HG03280 (cell line): ENCODE data around the gene PLCL2.

Source experiments
- ATAC-seq: cut with Tn5 transposase; IDR thresholded peaks from one replicate; pipeline ENCODE4 v1.9.1; 2021; ENCODE audit warnings: mild to moderate bottlenecking, moderate library complexity; ENCODE audit not compliant: unreplicated experiment

The PLCL2 gene

GRCh38 chr3:17038141-17038540 is 153.4 kb downstream of the PLCL2 start:
- ATAC-seq: no peak

DNA sequence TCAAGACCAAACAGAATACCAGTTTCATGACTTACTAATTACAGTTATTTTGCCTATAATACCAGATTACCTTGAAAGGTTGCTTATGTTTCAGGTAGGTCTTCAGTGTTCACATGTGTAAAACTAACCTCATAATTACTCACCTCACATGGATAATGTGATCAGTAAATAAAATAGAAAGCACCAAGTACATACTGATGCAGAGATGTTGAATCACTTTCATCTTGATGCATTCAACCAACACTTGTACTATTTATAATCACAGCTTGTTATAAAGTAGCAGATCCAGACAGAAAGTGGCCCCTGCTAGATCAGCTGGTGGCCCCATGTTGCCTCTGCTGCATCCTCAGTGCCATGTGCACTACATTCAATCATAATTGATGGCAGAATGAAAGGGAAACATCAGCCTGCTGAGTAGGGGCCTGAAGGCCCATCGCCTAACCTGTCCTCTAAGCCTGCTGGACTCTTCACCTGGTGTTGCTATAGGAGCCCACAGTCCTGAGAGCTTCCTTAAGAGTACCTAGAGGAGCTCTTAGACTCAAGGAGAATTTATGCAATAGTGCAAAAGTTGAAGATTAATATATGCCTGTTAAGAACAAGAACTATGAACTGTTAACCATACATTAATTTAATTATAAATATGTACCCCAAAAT is 154.3 kb downstream of the PLCL2 start:
- ATAC-seq: no peak

- no peak for ATAC-seq
These were observed 154.8 kb downstream of the PLCL2 start for GRCh38 chr3:17039594-17039993.

- ATAC-seq: no peak
These were observed 155.7 kb downstream of the PLCL2 start for GRCh38 chr3:17040322-17040989.

DNA sequence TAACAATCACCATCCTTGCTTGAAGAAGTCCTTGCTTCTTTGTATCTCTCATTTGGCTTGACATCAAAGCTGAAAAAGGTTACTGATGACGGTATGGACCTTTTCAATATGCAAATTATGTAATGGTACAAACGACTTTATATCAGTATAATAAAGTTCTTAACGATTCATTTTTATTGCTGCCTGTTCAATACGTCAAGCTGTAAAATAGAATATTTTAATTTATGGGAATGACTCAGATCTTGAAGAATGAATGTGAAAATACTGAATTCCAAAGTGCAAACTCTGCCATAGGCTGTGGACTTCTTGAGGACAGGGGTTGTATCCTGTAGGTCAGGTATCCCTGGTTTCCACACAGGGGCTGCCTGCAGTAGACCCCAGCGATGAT is 156.2 kb downstream of the PLCL2 start:
- ATAC-seq: no peak

GRCh38 chr3:17044855-17045254 is 160.1 kb downstream of the PLCL2 start:
- peak; percentile 84 for ATAC-seq

- ATAC-seq: no peak
These were observed 160.9 kb downstream of the PLCL2 start for GRCh38 chr3:17045705-17046104.

DNA sequence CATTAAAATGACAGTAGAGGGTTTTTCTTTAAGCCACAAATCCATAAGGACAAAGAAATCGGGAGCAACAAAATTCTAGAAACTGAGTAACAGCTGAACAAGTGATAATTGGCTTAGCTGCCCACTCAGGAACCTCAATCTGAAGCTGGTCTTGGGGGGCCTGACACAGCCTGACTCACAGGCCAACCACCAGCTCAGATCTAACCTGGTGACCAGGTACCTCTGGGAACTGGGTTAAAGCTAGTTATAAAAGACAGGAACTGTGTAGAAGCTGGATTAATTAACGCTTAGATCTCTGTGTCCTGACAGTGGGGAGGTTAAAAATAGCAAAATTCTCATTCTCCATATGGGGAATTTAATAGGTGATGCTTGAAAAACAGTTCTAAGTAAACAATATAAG is 161.9 kb downstream of the PLCL2 start:
- ATAC-seq: no peak

DNA sequence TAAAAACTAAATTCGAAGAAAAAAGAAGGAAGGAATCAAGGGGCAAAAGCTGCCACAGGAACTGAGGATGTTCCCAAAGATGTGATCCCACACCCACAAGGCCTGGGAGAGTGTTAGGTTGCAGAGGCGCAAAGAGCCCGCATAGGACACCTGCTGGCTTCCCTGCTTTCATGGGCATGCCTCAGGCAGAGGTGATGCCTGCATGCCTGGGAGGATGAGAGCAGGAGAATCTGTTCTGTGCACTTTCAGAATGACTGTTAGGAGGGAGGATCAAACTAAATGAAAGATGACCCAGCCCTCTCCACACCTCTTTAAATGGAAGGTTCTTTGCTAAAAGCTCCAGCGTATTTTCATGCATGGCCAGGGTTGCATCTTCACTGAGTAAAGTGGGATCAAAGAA is 162.4 kb downstream of the PLCL2 start:
- no peak for ATAC-seq

- ATAC-seq: no peak
These were observed 163.1 kb downstream of the PLCL2 start for GRCh38 chr3:17047894-17048293.

DNA sequence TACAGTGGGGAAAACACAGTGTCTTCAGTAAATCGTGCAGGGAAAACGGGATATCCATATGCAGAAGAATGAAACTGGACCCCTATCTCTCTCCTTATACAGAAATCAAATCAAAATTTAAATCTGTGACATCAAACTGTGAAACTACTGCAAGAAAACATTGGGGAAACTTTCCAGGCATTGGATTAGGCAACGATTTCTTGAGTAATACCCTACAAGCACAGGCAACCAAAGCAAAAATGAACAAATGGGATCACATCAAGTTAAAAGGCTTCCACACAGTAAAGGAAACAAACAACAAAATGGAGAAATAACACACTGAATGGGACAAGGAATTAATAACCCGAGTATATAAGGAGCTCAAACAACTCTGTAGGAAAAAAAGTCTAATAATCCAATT is 165.3 kb downstream of the PLCL2 start:
- ATAC-seq: no peak

DNA sequence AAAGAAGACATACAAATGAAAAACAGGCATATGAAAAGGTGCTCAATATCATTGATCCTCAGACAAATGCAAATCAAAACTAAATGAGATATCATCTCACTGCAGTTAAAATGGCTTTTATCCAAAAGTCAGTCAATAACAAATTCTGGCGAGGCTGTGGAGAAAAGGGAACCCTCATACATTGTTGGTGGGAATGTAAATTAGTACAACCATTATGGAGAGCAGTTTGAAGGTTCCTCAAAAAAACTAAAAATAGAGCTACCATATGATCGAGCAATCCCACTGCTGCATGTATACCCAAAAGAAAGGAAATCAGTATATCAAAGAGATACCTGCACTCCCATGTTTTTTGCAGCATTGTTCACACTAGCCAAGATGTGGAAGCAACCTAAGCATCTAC is 165.8 kb downstream of the PLCL2 start:
- no peak for ATAC-seq

- ATAC-seq: peak; percentile 67
These were observed 167.6 kb downstream of the PLCL2 start for GRCh38 chr3:17052363-17052762.

DNA sequence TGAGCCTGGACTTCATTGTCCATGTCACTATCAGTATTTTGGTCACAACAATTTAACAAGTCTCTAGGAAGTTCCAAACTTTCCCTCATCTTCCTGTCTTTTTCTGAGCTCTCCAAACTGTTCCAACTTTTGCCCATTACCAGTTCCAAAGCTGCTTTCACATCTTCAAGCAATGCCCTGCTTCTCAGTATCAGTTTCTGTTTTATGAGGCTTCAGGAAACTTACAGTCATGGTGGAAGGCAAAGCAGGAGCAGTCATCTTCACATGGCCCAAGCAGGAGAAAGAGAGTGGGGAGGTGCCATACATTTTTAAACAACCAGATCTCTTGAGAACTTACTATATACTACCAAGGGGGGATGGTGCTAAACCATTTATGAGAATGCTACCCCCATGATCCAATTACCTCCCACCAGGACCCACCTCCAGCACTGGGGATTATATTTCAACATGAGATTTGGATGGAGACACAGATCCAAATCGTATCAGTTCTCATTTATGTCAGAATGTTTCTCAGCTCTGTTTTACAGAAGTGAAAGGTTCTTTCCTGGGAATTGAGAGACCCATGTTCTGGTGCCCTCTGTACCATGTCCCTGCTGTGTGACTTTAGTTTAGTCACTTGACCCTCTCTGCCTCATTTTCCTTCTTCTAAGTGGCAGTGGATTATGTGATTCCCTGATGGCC is 169.7 kb downstream of the PLCL2 start:
- ATAC-seq: no peak

DNA sequence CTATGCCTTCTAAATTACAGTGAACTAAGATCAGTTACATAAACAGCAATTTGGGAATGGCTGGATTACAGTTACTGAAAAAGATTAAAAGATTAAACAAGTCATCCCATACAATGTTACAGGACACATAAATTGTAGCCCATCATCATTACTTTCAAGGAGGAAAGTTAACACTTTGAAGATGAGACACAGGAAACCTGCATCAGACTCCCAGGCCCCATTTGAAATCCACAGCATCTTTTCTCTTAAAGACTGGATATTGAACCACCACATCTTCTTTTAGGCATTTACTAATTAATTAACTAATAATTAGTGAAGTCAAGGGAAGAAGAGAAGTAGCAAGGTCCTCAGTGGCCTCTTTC is 170.2 kb downstream of the PLCL2 start:
- ATAC-seq: no peak

GRCh38 chr3:17055374-17056276 is 170.9 kb downstream of the PLCL2 start:
- peak; percentile 61 for ATAC-seq

GRCh38 chr3:17057321-17057720 is 172.6 kb downstream of the PLCL2 start:
- ATAC-seq: no peak

- no peak for ATAC-seq
These were observed 175.3 kb downstream of the PLCL2 start for GRCh38 chr3:17059989-17060550.

DNA sequence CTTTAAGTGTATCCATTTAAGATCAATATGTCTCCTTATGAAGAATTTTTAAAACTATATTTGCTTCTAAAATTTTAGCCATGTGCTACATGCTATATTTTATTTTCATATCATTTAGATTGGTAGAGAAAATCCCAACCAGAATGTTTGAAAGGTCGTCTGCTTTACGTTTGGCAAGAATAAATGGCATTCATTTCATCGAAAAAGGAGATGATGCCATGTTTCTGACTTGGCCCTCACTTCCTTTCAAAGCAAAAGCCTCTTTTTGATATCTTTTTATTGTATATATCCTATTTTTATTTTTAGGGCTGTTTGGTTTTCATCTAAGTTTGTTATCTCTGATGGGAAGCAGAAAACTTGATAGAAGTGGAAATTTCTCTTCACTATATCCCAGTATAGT is 176.2 kb downstream of the PLCL2 start:
- ATAC-seq: no peak

GRCh38 chr3:17062736-17063135 is 178.0 kb downstream of the PLCL2 start:
- ATAC-seq: no peak

GRCh38 chr3:17063596-17063995 is 178.8 kb downstream of the PLCL2 start:
- no peak for ATAC-seq
